ENCODE measurements around the gene MED29. TPM values are rescaled to one million over a fixed set of nuclear protein-coding genes. Genes with fewer than 3 reads are reported as not detected.

MED29 gene
- total RNA-seq, 2 donors from 2014 or later = 29.3 to 86.1 TPM

DNA sequence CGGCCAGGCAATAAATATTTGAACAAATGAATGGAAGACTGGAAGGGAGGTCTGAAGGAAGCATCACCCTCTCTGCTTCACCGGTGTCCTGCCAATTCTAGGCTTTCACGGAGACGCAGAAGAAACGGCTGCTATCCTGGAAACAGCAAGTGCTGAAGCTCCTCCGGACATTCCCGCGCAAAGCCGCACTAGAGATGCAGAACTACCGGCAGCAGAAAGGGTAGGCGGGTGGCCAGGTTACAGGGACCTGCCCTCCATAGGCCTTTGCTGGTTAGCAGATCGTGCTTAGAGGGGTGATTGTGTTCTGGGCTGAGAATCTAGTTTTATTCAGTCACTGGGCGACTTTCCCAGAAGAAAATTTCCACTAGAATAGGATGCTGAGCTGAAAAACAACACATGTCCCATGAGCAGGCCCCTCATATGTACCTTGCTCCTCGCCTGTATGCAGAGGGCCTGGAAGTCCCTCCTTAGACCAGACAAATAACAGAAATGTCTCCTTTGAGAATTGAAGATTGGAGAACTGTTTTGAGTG lies 11.2 kb upstream of the MED29 start:
- Histone ChIP-seq H3K27me3 (replicated peaks; ENCODE audit: insufficient read depth) (no peaks in the 10 kb centered on the region), H3K4me1 (ENCODE audit: control insufficient read depth in 1 of 2, low read depth in 2 of 2) (no peaks in the 10 kb centered on the region), H3K9me3 (no peaks in the 10 kb centered on the region), H3K36me3 (peaks cover 86% of the 10 kb centered on the region), H3K4me3 (no peak overlapping the region), H3K27ac (no peak overlapping the region)
- DNase-seq (ENCODE audit: low spot score) (no peak), ATAC-seq (ENCODE audit: insufficient number of reproducible peaks, low FRiP score, low read depth) (no peak)
- TF ChIP-seq, protein P1, sequence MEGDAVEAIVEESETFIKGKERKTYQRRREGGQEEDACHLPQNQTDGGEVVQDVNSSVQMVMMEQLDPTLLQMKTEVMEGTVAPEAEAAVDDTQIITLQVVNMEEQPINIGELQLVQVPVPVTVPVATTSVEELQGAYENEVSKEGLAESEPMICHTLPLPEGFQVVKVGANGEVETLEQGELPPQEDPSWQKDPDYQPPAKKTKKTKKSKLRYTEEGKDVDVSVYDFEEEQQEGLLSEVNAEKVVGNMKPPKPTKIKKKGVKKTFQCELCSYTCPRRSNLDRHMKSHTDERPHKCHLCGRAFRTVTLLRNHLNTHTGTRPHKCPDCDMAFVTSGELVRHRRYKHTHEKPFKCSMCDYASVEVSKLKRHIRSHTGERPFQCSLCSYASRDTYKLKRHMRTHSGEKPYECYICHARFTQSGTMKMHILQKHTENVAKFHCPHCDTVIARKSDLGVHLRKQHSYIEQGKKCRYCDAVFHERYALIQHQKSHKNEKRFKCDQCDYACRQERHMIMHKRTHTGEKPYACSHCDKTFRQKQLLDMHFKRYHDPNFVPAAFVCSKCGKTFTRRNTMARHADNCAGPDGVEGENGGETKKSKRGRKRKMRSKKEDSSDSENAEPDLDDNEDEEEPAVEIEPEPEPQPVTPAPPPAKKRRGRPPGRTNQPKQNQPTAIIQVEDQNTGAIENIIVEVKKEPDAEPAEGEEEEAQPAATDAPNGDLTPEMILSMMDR (IDR thresholded peaks at IDR 0.05) = no peak

DNA sequence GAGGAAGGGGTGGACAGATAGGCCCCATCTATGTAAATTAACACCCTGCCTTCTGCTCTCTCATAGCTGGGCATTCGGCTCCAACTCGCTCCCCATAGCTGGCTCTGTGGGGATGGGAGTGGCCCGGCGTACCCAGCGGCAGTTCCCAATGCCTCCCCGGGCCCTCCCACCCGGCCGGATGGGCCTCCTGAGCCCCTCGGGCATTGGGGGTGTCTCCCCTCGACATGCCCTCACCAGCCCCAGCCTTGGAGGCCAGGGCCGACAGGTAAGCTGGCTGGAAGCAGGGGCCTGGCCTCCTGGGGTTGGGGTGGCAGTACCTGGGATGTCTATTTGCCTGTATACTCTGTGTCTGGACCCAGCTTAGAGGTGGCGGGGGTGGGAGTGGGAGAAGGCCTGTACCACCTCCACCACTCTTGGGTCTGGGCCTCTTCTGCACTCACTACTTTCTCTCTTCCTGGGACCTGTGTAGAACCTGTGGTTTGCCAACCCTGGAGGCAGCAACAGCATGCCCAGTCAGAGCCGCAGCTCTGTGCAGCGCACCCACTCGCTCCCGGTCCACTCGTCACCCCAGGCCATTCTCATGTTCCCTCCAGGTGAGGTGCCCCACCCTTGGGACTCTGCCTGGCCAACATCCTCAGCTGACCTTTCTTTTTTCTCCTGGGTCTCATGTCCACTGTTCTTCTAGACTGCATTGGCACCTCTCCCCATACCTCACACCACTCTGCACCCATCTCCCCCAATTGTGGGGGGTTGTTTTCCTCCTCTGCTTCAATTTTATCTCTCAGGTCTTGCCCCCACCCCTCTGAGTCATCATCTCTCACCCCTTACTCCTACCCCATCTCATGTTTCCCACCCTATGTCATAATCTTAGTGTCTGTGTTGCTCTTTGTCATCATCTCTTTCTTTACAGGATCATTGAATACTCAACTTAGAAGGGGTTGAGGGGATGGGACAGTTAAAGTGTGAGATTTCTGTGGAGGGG lies 10.4 kb upstream of the MED29 start:
- H3K4me3 ChIP-seq = no peak overlapping the region
- peaks cover 83% of the 10 kb centered on the region for H3K36me3 ChIP-seq
- H3K9me3 ChIP-seq = no peaks in the 10 kb centered on the region
- no peak overlapping the region for H3K27ac ChIP-seq
- TF ChIP-seq, protein P1 (IDR thresholded peaks at IDR 0.05) = no peak
- no peaks in the 10 kb centered on the region for H3K27me3 ChIP-seq (replicated peaks; ENCODE audit: insufficient read depth)
- no peak for DNase-seq (ENCODE audit: low spot score)
- no peaks in the 10 kb centered on the region for H3K4me1 ChIP-seq (ENCODE audit: control insufficient read depth in 1 of 2, low read depth in 2 of 2)
- ATAC-seq (ENCODE audit: insufficient number of reproducible peaks, low FRiP score, low read depth) = no peak

DNA sequence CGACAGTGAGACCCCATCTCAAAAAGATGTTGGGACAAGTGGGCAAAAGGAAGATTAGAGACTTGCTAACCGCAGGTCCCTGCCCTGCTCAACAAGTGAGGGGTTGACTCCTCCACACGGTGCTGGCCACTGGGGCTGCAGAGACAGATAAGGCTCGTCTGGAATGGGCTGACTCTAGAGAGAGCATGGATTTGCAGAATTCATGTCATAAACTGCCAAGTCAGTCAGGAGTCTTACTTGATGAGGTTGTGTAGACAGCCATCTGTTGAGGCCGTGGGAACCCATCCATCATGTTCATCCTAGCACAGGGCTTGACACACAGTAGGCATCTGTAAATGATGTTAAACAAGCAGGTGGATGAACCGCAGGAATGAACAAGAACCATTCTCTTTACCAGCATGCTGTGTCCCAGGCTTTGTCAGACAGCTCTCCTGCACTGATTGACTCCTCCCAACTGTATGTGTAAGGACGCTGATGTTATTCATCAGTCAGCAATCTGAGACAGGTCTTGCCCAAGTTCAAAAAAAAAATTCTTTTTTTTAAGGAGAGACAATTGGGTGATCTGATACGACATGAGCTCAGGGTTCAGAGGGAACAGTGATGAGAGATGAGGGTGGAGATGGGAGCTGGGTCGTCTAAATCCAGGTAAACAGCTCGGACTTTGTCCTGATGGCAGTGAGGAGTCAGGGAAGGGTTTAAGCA lies 9.1 kb upstream of the MED29 start:
- Histone ChIP-seq H3K27ac (no peak overlapping the region), H3K4me1 (ENCODE audit: control insufficient read depth in 1 of 2, low read depth in 2 of 2) (no peaks in the 10 kb centered on the region), H3K9me3 (no peaks in the 10 kb centered on the region), H3K27me3 (replicated peaks; ENCODE audit: insufficient read depth) (no peaks in the 10 kb centered on the region), H3K4me3 (no peak overlapping the region), H3K36me3 (peaks cover 80% of the 10 kb centered on the region)
- TF ChIP-seq, protein P1 (IDR thresholded peaks at IDR 0.05) = no peak
- ATAC-seq (ENCODE audit: insufficient number of reproducible peaks, low FRiP score, low read depth) (no peak), DNase-seq (ENCODE audit: low spot score) (no peak)

DNA sequence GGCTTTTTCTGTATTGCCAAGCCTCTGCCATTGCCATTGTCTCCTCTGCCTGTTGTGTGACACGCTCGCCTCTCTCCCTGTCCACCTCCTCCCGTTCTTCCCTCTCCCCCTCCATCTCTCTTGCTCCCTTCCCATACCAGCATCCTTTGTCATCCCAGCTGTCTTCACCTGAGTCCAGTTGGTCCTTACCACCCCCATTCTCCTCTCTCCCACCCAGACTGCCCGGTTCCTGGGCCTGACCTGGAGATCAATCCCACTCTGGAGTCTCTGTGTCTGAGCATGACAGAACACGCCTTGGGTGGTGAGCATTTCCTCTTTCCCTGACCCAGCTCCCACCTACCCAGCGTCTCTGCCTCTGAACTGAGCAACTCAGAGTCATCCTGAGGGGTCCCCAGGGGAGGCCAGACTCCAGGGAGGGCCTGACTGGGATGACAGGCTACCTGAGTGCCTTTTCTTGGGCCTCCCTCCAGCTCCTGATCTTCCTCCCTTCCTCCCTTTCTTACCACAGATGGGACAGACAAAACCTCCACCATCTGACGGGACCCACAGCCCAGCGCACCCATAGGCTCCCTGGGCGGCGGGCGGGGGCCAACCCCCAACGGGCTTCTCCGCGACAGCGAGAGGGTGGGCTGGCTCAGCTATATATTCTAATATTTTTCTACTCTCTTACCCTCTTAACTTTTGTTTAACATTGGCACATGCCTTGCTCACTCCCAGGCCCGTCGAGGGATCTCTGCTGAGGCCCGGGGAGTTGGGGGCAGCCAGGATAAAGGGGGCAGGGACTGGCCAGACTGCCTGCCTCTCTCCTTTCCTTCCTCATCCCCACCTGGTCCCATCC lies 8.0 kb upstream of the MED29 start:
- TF ChIP-seq, protein P1 (IDR thresholded peaks at IDR 0.05) = no peak
- H3K4me3 ChIP-seq = no peak overlapping the region
- peaks cover 74% of the 10 kb centered on the region for H3K36me3 ChIP-seq
- no peak for ATAC-seq (ENCODE audit: insufficient number of reproducible peaks, low FRiP score, low read depth)
- H3K9me3 ChIP-seq = no peaks in the 10 kb centered on the region
- H3K27ac ChIP-seq = no peak overlapping the region
- H3K27me3 ChIP-seq (replicated peaks; ENCODE audit: insufficient read depth) = no peaks in the 10 kb centered on the region
- DNase-seq (ENCODE audit: low spot score) = no peak
- H3K4me1 ChIP-seq (ENCODE audit: control insufficient read depth in 1 of 2, low read depth in 2 of 2) = peaks cover 0 to 7% of the 10 kb centered on the region in 2 donors

Data from thoracic aorta (tissue), 2 donors.